Thoracic aorta (tissue), 2 donors: Measurements from ENCODE around the gene DNAJC17. TPM values are rescaled to one million over a fixed set of nuclear protein-coding genes. Genes with fewer than 3 reads are reported as not detected.

Source experiments
- ATAC-seq: fragments of 150-250 bp; one replicate; pipeline ENCODE4 v1.8.0; 2017; ENCODE audit warnings: low read depth; ENCODE audit not compliant: insufficient number of reproducible peaks, low FRiP score
- DNase-seq: peaks from one replicate; pipeline ENCODE4 v3.0.0-alpha.2; 2020; ENCODE audit warnings: low spot score
- H3K27ac ChIP-seq, 2 donors: fragments of 200-600 bp; sonication (generic); 1 replicate in 1 of 2; 2 replicates in 1 of 2; pipeline ENCODE4 v1.5.1; 2016; ENCODE audit warnings: mild to moderate bottlenecking in 2 of 2, moderate library complexity in 2 of 2
- H3K27me3 ChIP-seq: fragments of 200-600 bp; sonication (generic); replicated peaks from 2 replicates; pipeline ENCODE4 v1.6.0; 2016; ENCODE audit warnings: mild to moderate bottlenecking; ENCODE audit not compliant: insufficient read depth
- H3K36me3 ChIP-seq: fragments of 200-600 bp; sonication (generic); one replicate; pipeline ENCODE4 v1.5.1; 2016
- H3K4me1 ChIP-seq, 2 donors: fragments of 200-600 bp; sonication (generic); 1 replicate in 1 of 2; 2 replicates in 1 of 2; pipeline versions ENCODE4 v1.5.1 to v1.6.0; 2016; ENCODE audit warnings: low read depth in 2 of 2, mild to moderate bottlenecking in 1 of 2; ENCODE audit not compliant: control insufficient read depth in 1 of 2
- H3K4me3 ChIP-seq: fragments of 200-600 bp; sonication (generic); 2 replicates; pipeline ENCODE4 v1.5.1; 2016; ENCODE audit warnings: mild to moderate bottlenecking
- H3K9me3 ChIP-seq: fragments of 200-600 bp; sonication (generic); 2 replicates; pipeline ENCODE4 v1.5.1; 2016
- CTCF ChIP-seq: fragments of 200-600 bp; sonication (generic); IDR thresholded peaks from one replicate; pipeline ENCODE4 v1.5.1; 2019; ENCODE audit warnings: antibody characterized with exemption
- total RNA-seq, 2 donors: library from RNA; depleted of rRNA; stranded (reverse); fragments of >200 nt; gene quantifications; one replicate each; pipeline versions ENCODE4 v1.1.0 to v1.2.3, GENCODE V29; 2016

Gene DNAJC17
- total RNA-seq, 2 donors from 2014 or later, result 6.1 to 20.4 TPM

GRCh38 chr15:40766906-40767837 lies 40.1 kb downstream of the DNAJC17 start:
- no peak for DNase-seq
- H3K4me3 ChIP-seq, result no peak overlapping the region
- no peak for ATAC-seq
- no peaks in the 10 kb centered on the region for H3K27me3 ChIP-seq
- peak overlapping the region in 1 of 2 donors; percentile 88 for H3K27ac ChIP-seq
- H3K36me3 ChIP-seq, result peaks cover 6% of the 10 kb centered on the region
- TF ChIP-seq CTCF, result no peak
- no peaks in the 10 kb centered on the region for H3K9me3 ChIP-seq
- H3K4me1 ChIP-seq, result peaks cover 19 to 39% of the 10 kb centered on the region in 2 donors

- H3K36me3 ChIP-seq, result peaks cover 6% of the 10 kb centered on the region
- DNase-seq (no peak), ATAC-seq (no peak)
- no peaks in the 10 kb centered on the region for H3K27me3 ChIP-seq
- peak overlapping the region; percentile 78 to 88 for H3K27ac ChIP-seq
- no peaks in the 10 kb centered on the region for H3K9me3 ChIP-seq
- no peak overlapping the region for H3K4me3 ChIP-seq
- peaks cover 19 to 39% of the 10 kb centered on the region in 2 donors for H3K4me1 ChIP-seq
- no peak for TF ChIP-seq CTCF
Observed at GRCh38 chr15:40766194-40766815, 41.0 kb downstream of the DNAJC17 start.

GRCh38 chr15:40764629-40765103 lies 42.6 kb downstream of the DNAJC17 start:
- ATAC-seq, result no peak
- Histone ChIP-seq H3K9me3 (no peaks in the 10 kb centered on the region), H3K27me3 (no peaks in the 10 kb centered on the region), H3K27ac (peak overlapping the region; percentile 78 to 88), H3K4me1 (peaks cover 19 to 39% of the 10 kb centered on the region in 2 donors), H3K4me3 (peak overlapping the region; percentile 79), H3K36me3 (no peaks in the 10 kb centered on the region)
- TF ChIP-seq CTCF, result no peak
- DNase-seq, result no peak

- H3K4me3 ChIP-seq, result peak within 1 kb of the TSS; percentile 79
- ATAC-seq (peak; percentile 26), DNase-seq (no peak)
- peak; percentile 41 for TF ChIP-seq CTCF
- H3K36me3 ChIP-seq, result no peaks in the 10 kb centered on the region
- no peaks in the 10 kb centered on the region for H3K9me3 ChIP-seq
- H3K27me3 ChIP-seq, result no peaks in the 10 kb centered on the region
- H3K27ac ChIP-seq, result peak within 1 kb of the TSS; percentile 78 to 88
- peaks cover 19 to 39% of the 10 kb centered on the region in 2 donors for H3K4me1 ChIP-seq
Observed at GRCh38 chr15:40763801-40764628, 43.3 kb downstream of the DNAJC17 start, which contains the start of gene GCHFR. Gene GCHFR, plus strand, starts transcription at chr15:40764068. Its CDS starts 113 bp downstream, at chr15:40764181.
